Activated naive CD4-positive, alpha-beta T cell treated with anti-CD3 and anti-CD28 coated beads, Interleukin-2, amount 10 ng/mL, durations not matched to agents 7 days and 5 days (primary cell): ENCODE data around the gene PCNX3.
A peak's percentile ranks its signal among the peaks of the same experiment; 100 is the strongest.

ENCODE experiments used
- CTCF ChIA-PET: fragments of 350-600 bp; sonication (Branson Sonifier 250); formaldehyde crosslinking; loops from one replicate; lab custom pipeline; 2021; ENCODE audit warnings: antibody characterized with exemption; lab: Charles Lee
- DNase-seq: peaks from one replicate; pipeline ENCODE4 v3.0.0-alpha.2; 2020
- H3K27ac Mint-ChIP-seq: one replicate; pipeline ENCODE4 v1.8.0; 2021; ENCODE audit warnings: mild to moderate bottlenecking, moderate library complexity, mixed read lengths
- H3K27me3 Mint-ChIP-seq: one replicate; pipeline ENCODE4 v1.8.0; 2021; ENCODE audit warnings: mild to moderate bottlenecking, mixed read lengths
- H3K36me3 Mint-ChIP-seq: one replicate; pipeline ENCODE4 v1.8.0; 2021; ENCODE audit warnings: mixed read lengths
- H3K4me1 Mint-ChIP-seq: one replicate; pipeline ENCODE4 v1.8.0; 2021; ENCODE audit warnings: mixed read lengths
- H3K4me3 Mint-ChIP-seq: one replicate; pipeline ENCODE4 v1.8.0; 2021; ENCODE audit warnings: mild to moderate bottlenecking, moderate library complexity, mixed read lengths
- H3K9me3 Mint-ChIP-seq: one replicate; pipeline ENCODE4 v1.8.0; 2021; ENCODE audit warnings: mixed read lengths

PCNX3 gene

DNA sequence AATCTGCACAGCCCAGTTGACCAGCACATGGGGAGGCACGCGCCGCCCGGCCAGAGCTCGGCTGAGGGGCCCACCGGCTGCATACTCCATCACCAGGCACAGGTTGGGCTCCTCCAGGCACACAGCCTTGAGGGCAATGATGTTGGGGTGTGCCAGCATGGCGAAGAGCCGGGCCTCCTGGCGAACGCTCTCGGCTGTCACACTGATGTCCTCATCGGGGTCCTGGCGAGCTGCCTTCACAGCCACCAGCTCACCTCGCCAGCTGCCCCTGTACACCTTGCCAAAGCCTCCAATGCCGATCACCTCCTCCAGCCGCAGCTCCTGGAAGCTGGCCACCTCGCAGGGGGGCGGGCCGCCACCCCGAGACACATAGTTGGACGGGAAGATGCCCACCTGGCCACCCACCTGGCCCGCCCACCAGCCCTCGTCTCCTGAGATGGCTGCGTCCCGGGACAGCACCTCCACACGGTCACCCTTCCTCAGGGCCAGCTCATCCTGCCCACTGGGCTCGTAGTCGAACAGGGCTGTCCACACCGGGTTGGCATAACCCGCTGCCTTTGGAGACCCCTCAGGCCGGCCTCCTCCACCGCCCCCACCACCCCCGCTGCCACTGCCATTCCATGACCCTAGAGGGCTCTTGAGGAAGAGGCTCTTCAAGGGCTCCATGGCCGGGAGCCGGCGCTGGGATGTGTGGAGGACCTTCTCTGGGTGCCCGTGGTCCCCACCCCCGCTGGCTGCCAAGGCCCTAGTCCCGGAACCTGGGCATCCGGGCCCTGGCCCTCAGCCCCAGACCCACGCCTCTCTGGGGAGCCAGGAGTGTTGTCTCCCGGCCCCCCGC lies 2.3 kb upstream of the PCNX3 start:
- no peak for DNase-seq
- Mint-ChIP-seq H3K4me1 (peaks cover 63% of the 10 kb centered on the region), H3K36me3 (peaks cover 37% of the 10 kb centered on the region), H3K27me3 (no peaks in the 10 kb centered on the region), H3K4me3 (peak overlapping the region; percentile 97), H3K9me3 (no peaks in the 10 kb centered on the region), H3K27ac (peak overlapping the region; percentile 97)
- CTCF ChIA-PET: interaction anchor here (1.0 to 2.0 kb wide), 8 partner anchors 10 to 73 kb away, joined by 3 to 11 read pairs (median 4); partner anchors contain the start of gene SIPA1

DNA sequence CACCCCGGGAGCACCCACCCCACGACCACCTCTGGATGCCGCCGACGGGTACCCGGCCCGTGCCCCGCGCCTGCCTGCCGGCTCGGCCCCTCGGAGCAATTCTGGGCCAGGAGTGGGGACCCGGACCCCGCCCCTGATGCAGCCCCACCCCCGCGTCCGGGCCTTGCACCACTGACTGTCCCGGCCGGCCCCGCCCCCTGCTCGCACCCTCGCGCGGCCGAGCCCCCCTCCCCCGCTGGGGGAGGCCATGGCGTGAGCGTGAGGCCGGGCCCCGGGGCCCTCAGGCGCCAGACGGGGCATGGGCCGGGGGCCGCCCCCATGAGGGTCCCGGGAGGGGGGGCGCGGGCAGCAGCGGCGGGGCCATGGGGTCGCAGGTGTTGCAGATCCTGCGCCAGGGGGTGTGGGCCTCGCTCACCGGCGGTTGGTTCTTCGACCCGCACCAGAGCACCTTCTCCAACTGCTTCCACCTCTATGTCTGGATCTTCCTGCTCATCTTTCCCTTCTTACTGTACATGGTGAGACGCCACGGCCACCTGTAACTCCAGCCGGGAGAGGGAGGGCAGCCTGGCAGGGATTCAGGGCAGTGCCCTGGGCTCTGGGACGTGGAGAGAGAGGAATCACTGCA lies 486 bp downstream of the PCNX3 start:
- peak overlapping the region; percentile 97 for H3K27ac Mint-ChIP-seq
- CTCF ChIA-PET: interaction anchor here (1.1 to 1.8 kb wide), 7 partner anchors 10 to 164 kb away, joined by 3 to 8 read pairs (median 5); partner anchors contain the start of gene KCNK7
- peak; percentile 67 for DNase-seq
- H3K27me3 Mint-ChIP-seq: no peaks in the 10 kb centered on the region
- peak overlapping the region; percentile 97 for H3K4me3 Mint-ChIP-seq
- peaks cover 42% of the 10 kb centered on the region for H3K4me1 Mint-ChIP-seq
- no peaks in the 10 kb centered on the region for H3K9me3 Mint-ChIP-seq
- H3K36me3 Mint-ChIP-seq: peaks cover 33% of the 10 kb centered on the region

DNA sequence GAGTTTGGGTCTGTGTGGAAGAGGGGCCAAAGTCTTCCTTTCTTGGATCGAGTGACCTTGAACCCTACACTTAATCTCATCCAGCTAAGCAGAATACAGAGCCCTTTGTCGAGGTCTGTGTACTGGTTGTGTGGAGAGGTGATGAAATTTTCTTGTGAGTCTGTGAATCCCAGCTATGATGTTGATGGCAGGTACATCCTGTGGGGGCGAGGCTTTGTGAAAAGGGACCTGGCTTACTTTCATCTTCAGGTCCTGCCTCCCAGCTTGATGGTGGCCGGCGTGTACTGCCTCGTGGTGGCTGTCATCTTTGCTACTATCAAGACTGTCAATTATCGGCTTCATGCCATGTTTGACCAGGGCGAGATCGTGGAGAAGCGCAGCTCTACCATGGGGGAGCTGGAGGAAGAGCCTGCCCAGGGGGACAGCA lies 1.0 kb downstream of the PCNX3 start:
- H3K27me3 Mint-ChIP-seq: no peaks in the 10 kb centered on the region
- no peaks in the 10 kb centered on the region for H3K9me3 Mint-ChIP-seq
- CTCF ChIA-PET: interaction anchor here (1.1 to 1.8 kb wide), 4 partner anchors 9 to 163 kb away, joined by 3 to 8 read pairs (median 5); no protein-coding TSS in a partner anchor
- peaks cover 35% of the 10 kb centered on the region for H3K36me3 Mint-ChIP-seq
- DNase-seq: peak; percentile 62
- H3K27ac Mint-ChIP-seq: peak overlapping the region; percentile 87
- H3K4me3 Mint-ChIP-seq: peak overlapping the region; percentile 91
- peaks cover 38% of the 10 kb centered on the region for H3K4me1 Mint-ChIP-seq

DNA sequence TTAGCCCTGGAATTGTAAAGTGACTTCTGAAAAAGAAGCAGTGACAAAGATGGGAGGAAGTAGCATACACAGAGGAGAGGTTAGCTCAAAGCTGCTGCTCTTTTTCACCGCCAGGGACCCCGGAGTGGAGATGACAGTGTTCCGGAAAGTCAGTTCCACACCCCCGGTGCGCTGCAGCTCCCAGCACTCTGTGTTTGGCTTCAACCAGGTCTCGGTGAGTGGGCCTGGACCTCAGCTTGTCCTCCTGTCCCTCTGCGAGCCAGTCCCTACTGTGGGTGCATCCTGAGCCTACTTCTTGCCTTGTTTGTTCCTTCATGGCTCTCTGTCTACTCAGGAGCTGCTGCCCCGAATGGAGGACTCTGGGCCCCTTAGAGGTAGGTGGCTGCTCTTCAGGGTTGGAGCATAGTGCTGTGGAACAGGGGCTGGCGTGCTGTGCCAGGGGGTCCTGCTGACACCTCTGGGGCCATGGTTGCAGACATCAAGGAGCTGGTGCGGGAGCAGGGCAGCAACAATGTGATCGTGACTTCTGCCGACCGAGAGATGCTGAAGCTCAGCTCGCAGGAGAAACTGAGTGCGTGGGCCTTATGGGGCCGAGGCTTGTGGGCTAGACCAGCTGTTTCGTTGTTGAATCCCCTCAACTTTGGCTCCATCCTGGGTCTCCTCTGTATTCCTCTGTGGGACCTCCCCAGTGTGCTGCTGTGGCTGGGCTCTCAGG lies 1.7 kb downstream of the PCNX3 start:
- DNase-seq: no peak
- Mint-ChIP-seq H3K27me3 (no peaks in the 10 kb centered on the region), H3K4me3 (peak overlapping the region; percentile 91), H3K27ac (peak overlapping the region; percentile 87), H3K9me3 (no peaks in the 10 kb centered on the region), H3K4me1 (peaks cover 31% of the 10 kb centered on the region), H3K36me3 (peaks cover 31% of the 10 kb centered on the region)
- CTCF ChIA-PET: interaction anchor here (1.1 to 1.8 kb wide), 4 partner anchors 9 to 162 kb away, joined by 3 to 8 read pairs (median 5); no protein-coding TSS in a partner anchor

DNA sequence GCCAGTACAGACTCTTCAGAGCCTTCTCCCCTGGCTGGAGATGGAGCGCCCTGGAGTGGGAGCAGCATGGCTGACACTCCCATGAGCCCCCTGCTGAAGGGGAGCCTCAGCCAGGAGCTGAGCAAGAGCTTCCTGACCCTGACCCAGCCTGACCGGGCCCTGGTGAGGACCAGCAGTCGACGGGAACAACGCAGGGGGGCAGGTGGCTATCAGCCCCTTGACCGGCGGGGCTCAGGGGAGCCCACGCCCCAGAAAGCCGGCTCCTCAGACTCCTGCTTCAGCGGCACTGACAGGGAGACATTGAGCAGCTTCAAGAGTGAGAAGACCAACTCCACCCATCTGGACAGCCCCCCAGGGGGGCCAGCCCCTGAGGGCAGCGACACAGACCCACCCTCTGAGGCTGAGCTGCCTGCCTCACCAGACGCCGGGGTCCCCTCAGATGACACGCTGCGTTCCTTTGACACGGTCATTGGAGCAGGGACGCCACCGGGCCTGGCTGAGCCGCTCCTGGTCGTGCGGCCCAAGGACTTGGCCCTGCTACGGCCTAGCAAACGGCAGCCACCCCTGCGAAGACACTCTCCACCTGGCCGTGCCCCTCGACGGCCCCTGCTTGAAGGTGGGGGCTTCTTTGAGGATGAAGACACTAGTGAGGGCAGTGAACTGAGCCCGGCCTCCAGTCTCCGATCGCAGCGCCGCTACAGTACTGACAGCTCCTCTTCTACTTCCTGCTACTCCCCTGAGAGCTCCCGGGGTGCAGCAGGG lies 2.6 kb downstream of the PCNX3 start:
- Mint-ChIP-seq H3K4me3 (peak overlapping the region; percentile 91), H3K27me3 (no peaks in the 10 kb centered on the region), H3K27ac (peak overlapping the region; percentile 33), H3K4me1 (peaks cover 22% of the 10 kb centered on the region), H3K36me3 (peaks cover 32% of the 10 kb centered on the region), H3K9me3 (no peaks in the 10 kb centered on the region)
- CTCF ChIA-PET: interaction anchor here (1.4 to 1.8 kb wide), 2 partner anchors 15 to 77 kb away, joined by 3 to 8 read pairs; no protein-coding TSS in a partner anchor
- no peak for DNase-seq

DNA sequence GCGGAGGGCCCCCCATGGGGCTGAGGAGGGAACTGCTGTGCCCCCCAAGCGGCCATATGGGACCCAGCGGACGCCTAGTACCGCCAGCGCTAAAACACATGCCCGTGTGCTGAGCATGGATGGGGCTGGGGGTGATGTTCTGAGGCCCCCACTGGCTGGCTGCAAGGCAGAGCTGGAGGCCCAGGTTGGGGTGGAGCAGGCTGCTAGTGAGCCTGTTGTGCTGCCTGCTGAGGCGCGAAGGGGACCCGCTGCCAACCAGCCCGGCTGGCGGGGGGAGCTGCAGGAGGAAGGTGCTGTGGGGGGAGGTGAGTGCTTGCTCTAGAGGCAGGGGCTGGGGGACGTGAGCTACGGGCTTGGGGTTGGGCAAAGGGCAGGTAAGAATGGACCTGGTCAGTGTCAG lies 3.2 kb downstream of the PCNX3 start:
- CTCF ChIA-PET: interaction anchor here (1.4 kb wide), 1 partner anchor 15 kb away, joined by 3 read pairs; no protein-coding TSS in a partner anchor
- Mint-ChIP-seq H3K4me3 (no peak overlapping the region), H3K27me3 (no peaks in the 10 kb centered on the region), H3K9me3 (no peaks in the 10 kb centered on the region), H3K36me3 (peaks cover 30% of the 10 kb centered on the region), H3K4me1 (peaks cover 21% of the 10 kb centered on the region), H3K27ac (peak overlapping the region; percentile 58)
- no peak for DNase-seq

DNA sequence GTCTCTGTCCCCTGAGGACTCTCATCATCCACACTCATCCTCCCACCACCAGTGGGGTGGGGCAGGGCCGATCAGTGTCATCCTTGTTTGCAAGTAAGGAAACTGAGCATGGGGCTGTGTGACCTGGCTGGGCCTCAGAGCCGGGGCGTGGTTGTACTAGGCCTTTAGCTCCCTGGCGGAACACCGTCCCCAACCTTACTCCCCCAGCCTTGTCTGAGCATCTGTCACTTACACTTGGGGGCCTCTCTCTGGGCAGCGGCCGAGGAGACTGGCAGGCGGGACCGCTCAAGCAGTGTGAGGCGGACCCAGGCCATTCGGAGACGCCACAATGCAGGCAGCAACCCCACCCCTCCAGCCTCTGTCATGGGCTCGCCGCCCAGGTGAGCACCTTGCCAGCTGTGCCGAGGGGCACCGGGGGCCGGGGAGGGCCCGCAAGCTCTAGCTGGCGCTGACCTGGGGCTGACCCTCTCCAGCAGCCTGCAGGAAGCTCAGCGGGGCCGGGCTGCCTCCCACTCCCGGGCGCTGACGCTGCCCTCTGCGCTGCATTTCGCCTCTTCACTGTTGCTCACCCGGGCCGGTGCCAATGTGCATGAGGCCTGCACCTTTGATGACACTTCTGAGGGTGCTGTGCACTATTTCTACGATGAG lies 3.8 kb downstream of the PCNX3 start:
- Mint-ChIP-seq H3K27ac (peak overlapping the region; percentile 58), H3K9me3 (no peaks in the 10 kb centered on the region), H3K4me1 (peaks cover 21% of the 10 kb centered on the region), H3K27me3 (no peaks in the 10 kb centered on the region), H3K4me3 (no peak overlapping the region), H3K36me3 (peaks cover 30% of the 10 kb centered on the region)
- DNase-seq: no peak
- CTCF ChIA-PET: interaction anchor here (1.4 kb wide), 1 partner anchor 16 kb away, joined by 3 read pairs; no protein-coding TSS in a partner anchor

DNA sequence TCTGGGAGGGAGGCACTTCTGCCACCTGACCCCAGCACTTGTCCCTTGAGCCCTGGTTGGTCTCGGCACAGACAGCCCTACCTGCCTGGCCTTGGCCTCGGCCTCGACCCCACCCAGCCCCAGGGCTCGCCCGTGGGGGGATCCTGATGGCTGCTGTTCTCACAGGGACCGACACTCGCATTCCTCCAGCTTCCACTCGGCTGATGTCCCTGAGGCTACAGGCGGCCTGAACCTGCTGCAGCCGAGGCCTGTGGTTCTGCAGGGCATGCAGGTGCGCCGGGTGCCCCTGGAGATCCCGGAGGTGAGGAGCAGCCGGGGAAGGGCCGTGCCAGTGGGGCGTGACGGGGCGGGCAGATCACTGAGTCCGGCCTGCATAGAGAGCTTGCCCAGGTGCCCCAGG lies 5.1 kb downstream of the PCNX3 start:
- Mint-ChIP-seq H3K4me3 (no peak overlapping the region), H3K9me3 (no peaks in the 10 kb centered on the region), H3K27me3 (no peaks in the 10 kb centered on the region), H3K4me1 (peaks cover 21% of the 10 kb centered on the region), H3K36me3 (peaks cover 31% of the 10 kb centered on the region), H3K27ac (no peak overlapping the region)
- no peak for DNase-seq
- CTCF ChIA-PET: no interaction called here

DNA sequence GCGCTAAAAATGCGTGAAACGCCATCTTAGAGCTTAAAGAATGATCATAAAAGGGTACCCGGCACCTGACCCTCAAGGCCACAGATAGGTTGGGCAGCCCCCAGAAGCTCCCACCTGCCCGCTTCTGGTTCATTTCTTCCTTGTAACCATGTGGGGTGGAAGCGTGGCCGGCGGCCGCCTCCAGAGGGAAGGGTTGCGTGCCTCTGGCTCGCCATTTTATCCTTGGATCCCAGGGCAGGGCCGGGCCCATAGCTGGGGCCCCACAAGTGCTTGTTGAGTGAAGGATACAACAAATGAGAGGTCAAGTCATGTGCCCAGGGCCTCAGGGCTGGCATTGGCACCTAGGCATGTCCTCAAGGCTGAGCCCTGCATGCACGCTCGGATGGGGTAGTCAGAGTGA lies 5.9 kb downstream of the PCNX3 start:
- Mint-ChIP-seq H3K27me3 (no peaks in the 10 kb centered on the region), H3K27ac (peak overlapping the region; percentile 19), H3K4me3 (no peak overlapping the region), H3K4me1 (peaks cover 25% of the 10 kb centered on the region), H3K36me3 (peaks cover 35% of the 10 kb centered on the region), H3K9me3 (no peaks in the 10 kb centered on the region)
- CTCF ChIA-PET: no interaction called here
- no peak for DNase-seq

DNA sequence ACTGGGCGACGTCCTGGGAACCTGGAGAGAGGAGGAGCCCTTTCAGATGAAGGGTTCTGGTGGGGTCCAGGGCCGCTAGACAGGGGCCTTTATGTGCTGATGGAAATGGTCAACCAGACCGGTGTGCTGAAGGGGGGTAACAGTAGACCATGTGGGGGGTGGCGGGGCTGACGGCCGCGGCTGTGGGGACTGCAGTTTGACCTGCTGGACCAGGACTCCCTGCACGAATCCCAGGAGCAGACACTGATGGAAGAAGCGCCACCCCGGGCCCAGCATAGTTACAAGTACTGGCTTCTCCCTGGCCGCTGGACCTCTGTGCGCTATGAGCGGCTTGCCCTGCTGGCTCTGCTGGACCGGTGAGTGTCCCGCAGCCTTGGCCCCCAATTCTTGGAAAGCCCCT lies 6.4 kb downstream of the PCNX3 start:
- H3K4me3 Mint-ChIP-seq: no peak overlapping the region
- no peak overlapping the region for H3K27ac Mint-ChIP-seq
- H3K9me3 Mint-ChIP-seq: no peaks in the 10 kb centered on the region
- no peak for DNase-seq
- CTCF ChIA-PET: no interaction called here
- H3K36me3 Mint-ChIP-seq: peaks cover 34% of the 10 kb centered on the region
- peaks cover 20% of the 10 kb centered on the region for H3K4me1 Mint-ChIP-seq
- no peaks in the 10 kb centered on the region for H3K27me3 Mint-ChIP-seq

DNA sequence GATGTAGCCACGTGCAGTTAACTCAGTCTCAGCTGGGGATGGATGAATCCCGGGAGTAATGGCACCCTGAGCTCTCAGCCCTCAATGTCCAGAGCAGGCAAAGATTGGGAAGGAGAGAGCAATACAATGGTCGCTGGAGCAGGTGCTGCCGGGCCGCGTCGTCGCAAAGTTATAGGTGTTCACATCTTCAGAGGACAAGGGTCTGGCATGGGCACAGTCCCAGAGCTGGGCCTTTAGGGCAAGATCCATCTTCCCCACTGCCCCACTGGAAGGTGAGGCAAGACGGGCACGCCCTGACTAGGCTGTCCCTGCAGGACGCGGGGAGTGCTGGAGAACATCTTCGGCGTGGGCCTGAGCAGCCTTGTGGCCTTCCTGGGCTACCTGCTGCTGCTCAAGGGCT lies 7.6 kb downstream of the PCNX3 start:
- peaks cover 37% of the 10 kb centered on the region for H3K36me3 Mint-ChIP-seq

DNA sequence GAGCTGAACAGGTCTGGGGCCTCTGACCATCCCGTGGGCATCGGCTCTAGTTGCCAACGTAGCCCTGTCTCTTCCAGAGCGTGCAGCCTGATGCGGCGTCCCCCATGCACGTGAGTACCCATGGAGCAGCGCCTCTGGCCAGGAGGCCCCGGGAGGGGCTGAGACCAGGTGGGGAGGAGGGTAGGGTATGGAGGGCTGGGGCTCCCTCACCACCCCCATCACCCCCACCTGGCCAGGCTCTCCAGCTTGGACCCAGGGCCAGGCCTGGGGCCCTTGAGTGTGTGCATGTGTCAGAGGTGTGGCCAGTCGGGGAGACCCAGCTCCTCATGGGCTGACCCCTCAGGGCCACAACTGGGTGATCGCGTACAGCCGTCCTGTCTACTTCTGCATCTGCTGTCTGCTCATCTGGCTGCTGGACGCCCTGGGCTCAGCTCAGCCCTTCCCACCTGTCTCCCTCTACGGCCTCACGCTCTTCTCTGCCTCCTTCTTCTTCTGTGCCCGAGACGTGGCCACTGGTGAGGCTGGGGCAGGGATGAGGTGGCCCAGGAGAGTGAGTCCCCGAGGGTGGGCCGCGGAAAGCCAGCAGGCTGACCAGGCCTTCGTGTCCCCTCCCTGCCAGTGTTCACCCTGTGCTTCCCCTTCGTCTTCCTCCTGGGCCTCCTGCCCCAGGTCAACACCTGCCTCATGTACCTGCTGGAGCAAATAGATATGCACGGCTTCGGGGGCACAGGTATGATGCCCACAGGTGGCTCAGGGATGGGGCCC lies 8.5 kb downstream of the PCNX3 start:
- H3K27ac Mint-ChIP-seq: no peak overlapping the region
- H3K36me3 Mint-ChIP-seq: peaks cover 36% of the 10 kb centered on the region
- no peaks in the 10 kb centered on the region for H3K9me3 Mint-ChIP-seq
- H3K4me3 Mint-ChIP-seq: no peak overlapping the region
- DNase-seq: no peak
- CTCF ChIA-PET: interaction anchor here (0.8 to 1.5 kb wide), 3 partner anchors 9 to 28 kb away, joined by 3 read pairs; partner anchors contain the start of gene SIPA1
- peaks cover 12% of the 10 kb centered on the region for H3K4me1 Mint-ChIP-seq
- no peaks in the 10 kb centered on the region for H3K27me3 Mint-ChIP-seq

More for the DNA sequence above, 7.6 kb downstream of the PCNX3 start:
- H3K4me1 Mint-ChIP-seq: peaks cover 14% of the 10 kb centered on the region
- no peaks in the 10 kb centered on the region for H3K9me3 Mint-ChIP-seq
- DNase-seq: no peak
- no peak overlapping the region for H3K4me3 Mint-ChIP-seq
- no peaks in the 10 kb centered on the region for H3K27me3 Mint-ChIP-seq
- CTCF ChIA-PET: interaction anchor here (1.4 to 1.5 kb wide), 2 partner anchors 8 to 29 kb away, joined by 3 read pairs; no protein-coding TSS in a partner anchor
- H3K27ac Mint-ChIP-seq: peak overlapping the region; percentile 2
